ENCODE data around the gene RFX2.

The RFX2 gene

DNA sequence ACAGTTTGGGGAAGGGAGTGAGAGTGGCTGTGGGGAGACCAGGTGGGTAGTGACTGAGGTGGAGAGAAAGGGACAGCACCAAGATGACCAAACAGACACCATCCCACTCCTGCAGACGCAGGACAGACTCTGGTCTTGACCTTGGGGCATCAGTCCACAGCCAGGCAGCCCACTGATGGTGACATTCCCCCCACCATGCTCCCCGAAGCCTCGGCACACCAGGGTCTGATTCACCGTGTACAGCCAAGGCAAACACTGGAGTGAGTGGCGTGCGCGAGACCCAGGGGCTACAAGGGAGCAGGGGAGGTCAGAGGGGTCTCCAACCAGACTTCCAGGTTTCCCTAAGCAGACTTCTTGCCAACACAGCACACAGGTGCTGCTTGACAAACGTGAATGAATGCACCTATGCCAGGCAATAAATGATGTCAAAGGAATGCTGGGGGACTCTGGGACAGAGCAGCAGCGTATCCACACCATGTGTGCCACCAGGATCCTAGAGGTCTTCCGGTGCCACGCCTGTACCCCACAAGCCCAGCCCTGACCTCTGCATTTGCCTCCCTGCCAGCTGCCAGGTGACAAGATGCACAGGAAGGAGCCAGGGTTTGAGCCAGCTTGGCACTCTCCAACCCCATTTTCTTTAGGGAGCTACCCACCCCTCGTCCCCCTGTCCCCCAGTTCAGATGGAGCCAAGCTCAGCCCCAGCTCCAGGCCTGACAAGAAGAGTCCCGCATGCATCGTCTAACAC lies 150.9 kb downstream of the RFX2 start:
- in situ Hi-C loops (cut with MboI; ENCODE audit: low sequenced_read_pairs), result no loop called here

DNA sequence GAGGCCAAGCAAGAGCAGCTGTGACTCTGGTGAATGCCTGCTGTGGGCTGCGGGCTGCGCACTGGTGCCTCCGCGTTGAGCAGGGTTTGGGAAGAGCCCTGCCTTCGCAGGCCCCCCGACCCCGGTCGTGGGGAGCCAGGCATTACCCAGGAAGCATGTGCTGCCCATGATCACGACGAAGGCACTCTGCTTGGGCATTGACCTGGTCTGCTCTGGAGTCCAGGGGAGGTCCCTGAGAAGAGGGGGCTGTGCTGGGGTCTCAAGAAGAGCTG lies 151.5 kb downstream of the RFX2 start:
- in situ Hi-C loops (cut with MboI; ENCODE audit: low sequenced_read_pairs), result no loop called here

DNA sequence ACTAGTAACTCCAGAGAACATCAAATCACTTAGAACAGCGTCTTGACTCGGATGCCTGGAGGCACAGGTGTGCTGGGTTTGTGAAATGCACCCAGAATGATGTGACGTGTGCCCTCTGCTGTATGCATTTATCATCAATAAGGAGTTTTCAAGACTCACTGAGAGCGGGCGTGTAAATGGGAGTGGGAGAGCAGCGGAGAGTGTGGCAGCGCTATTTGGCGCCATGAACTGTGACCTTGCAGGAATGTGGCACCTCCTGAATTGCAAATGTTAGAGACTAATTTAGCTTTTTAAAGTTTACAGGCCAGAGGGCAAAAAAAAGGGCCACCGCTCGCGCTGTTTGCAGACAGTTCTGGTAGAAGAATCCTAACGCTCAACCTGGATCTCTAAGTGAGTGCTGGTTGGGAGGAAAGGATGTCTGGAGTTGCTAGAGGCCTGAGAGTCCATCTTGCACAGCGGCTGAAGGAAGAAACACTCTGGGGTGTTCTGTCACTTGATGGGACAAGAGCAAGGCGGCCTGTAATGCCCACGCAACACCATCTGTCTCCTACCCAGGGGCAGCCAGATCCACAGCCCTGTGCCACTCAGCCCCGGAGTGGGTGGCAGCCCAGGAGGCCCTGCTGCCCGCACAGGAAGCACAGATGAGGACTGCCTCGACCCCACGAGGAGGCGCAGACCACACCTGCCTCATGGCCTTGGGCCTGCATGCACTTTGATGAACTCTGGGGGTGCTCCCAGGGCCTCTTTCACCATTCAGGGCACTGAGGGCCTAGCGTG lies 152.0 kb downstream of the RFX2 start:
- in situ Hi-C loops (cut with MboI; ENCODE audit: low sequenced_read_pairs), result no loop called here

DNA sequence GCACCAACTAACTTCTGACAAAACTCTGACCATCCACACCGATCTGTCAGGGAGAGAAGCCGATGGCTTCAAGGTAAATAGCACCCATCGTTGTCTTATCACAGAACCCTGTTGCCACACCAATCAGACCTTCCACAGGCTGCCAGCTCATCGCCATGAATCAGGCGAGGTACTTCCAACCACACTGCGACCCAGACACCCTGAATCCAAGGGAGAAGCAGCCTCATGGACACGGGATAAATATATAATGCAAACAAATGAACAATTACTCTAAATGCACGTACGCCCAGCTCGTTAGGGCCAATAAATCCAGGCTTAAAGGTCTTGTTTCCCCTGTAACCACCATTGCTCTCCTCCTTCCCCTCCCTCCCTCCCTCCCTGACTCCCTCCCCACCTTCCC lies 153.1 kb downstream of the RFX2 start:
- in situ Hi-C loops (cut with MboI; ENCODE audit: low sequenced_read_pairs), result no loop called here

DNA sequence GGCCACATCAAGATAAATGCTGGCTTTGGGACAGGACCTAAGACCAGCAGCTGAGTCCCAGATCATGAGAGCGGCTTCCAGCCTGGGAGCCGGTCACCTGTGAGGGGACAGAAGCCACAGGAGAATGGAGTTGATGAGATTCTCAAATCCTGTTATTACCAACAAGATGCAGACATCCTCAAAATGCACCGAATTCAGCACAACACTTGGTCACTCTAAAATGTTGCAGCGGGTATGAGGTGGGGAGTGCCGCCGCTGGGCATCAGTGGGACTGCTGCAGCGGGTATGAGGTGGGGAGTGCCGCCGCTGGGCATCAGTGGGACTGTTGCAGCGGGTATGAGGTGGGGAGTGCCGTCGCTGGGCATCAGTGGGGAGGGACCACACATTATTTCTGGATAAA lies 153.6 kb downstream of the RFX2 start:
- in situ Hi-C loops (cut with MboI; ENCODE audit: low sequenced_read_pairs), result no loop called here

DNA sequence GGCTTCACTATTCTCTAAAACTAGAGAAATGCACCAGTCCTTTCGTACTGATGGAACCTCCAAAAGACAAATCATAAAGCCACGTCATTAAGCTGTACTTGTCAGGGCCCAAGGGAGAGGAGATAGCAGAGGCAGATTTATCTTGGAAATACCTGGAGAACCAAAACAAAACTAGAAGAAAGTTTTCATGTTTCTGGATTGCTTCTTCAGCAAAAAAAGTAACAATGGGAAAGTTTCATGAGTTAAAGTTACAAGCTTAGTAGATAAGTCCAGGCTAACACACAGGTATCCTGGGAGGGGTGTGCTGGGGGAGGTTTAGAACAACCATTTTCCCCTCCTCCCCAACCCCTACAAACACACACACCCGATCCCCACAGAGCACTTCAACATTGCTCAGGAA lies 154.0 kb downstream of the RFX2 start:
- in situ Hi-C loops (cut with MboI; ENCODE audit: low sequenced_read_pairs), result no loop called here

DNA sequence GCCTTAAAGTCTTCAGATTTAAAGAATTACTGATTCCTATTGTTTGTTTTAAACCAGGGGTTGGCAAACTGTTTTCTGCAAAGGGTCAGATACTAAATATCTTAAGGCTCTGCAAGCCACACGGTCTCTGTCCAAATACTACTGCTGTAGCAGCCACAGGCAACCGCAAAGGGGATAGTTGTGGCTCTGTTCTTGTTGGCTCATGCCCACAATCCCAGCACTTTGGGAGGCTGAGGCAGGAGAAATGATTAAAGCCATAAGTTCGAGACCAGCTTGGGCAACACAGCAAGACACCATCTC lies 154.7 kb downstream of the RFX2 start:
- in situ Hi-C loops (cut with MboI; ENCODE audit: low sequenced_read_pairs), result no loop called here

DNA sequence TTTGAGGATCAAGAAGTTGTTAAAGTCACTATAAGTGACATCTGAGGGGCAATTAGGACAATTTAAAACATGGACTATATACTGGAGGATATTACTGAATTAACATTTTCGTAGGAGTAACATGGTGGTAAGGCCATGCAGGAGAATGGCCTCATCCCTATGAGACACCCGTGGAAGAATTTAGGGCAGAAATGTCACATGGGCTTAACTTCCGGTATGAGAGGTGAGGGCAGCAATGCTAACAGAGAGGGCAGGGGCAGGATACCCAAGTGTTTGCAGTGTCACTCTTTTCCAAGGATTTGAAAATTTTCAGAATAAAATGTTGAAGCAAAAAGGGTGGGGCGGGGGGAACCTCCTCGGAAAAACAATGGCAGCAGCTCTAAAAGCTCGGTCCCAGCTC lies 156.0 kb downstream of the RFX2 start:
- in situ Hi-C loops (cut with MboI; ENCODE audit: low sequenced_read_pairs), result no loop called here

DNA sequence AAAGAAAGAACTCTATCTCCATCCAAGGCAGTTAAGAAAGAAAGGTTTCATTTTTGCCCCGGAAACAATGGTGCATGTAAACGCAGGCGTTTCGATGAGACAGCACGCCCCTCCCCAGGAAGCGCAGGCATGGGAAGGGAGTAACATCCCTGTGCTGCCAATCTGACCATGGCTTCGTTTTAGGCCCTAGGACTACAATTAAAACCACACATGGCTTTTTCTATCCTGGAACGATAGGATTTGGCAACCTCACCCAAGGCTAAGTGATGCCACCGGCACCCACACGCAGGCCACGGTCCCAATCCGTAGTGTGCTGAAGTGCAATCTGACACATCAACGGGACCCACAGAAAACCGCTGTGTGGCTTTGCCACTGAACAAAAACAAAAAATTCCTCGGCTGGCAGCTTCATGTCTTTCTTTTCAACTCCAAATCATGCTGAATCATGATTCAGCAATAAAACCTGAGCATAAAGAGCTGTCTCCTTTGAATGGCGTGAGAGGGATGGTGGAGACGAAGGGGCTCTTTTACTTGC lies 156.6 kb downstream of the RFX2 start:
- in situ Hi-C loops (cut with MboI; ENCODE audit: low sequenced_read_pairs), result no loop called here

DNA sequence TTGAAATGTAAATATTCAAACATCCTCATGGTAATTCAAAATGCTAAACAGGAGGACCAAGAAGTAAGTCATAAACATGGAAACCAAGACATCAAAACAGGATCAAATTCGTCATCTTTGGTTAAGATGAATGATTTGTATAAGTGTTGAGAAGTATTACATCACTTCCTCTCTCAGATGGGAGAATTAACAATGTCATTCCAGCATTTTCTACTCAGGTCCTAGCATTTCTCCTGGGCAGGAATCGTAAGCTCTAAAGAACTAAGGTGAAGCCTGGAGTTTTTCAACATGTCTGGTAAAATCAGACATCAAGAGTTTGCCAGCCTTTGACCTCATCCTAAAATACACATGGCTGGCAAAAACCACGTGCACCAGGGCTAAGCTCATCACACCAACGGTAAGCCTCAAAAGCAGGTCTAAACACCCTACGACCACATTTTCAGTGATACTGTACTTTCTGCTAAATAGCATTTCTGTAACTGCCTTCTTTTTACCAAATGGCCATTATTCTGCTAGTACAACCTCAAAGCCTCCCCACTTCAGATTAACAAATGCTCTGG lies 157.2 kb downstream of the RFX2 start:
- in situ Hi-C loops (cut with MboI; ENCODE audit: low sequenced_read_pairs), result no loop called here

DNA sequence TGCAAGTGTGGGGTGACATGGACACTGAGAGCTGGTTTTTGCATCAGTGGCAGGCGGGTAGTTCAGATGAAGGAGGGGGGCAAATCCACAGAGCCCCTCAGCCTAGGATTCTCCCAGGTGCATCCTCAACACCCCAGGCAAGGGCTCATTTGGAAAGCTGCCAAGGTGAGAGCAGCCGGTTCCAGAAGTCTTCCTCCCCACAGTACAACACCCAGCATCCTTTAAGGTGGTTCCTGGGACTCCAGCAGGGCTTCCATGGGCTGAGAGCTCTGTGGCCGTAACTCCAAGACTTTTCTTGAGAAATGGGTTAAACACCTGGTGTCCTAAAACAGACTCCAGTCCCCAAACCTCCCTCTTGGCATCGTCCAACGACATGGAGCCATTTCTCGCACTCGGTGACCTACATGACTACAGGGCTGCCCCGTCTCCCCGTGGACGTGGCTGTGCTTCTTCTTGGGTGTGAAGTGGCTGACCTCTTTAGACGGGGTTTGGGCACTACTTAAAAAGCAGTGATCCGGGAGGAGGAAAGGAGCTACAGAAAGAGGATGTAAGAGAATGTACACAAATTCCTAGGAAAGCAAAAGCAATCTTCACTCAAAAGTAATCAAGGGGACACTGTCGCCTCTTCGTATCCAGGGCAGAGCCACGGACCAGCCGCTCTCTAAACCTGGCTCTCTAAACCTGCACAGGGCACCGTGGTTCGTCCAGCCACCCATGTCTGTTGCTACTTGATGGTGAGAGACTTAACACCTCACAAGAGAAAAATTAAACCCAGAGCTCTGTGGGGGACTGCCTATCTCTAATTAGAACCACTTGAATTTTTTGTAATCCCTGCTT lies 157.9 kb downstream of the RFX2 start:
- in situ Hi-C loops (cut with MboI; ENCODE audit: low sequenced_read_pairs), result no loop called here

DNA sequence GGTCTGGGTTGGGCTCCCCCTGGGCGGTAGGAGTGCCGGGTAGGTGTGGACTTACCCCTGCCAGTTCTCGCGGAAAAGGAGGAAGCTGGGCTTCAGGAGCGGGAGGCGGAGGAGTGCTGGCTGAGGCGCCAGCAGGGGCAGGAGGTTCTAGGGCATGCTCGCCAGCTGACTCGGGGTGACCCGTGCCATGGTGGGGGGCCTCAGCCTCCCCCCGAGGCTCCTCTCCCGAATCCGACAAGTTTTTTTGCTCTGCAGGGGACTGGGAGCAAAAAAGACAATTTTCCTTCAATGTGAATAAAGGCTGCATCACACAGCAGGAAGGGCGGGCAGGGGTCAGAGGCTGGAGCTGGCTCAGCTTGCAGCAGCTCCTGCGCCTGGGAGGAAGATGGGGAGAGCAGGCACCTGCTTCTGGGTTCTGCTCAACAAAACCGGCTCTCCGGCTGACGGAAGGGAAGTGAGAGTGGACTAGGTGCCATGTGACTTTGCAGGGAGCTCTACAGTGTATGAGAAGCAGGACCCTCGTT lies 158.9 kb downstream of the RFX2 start:
- in situ Hi-C loops (cut with MboI; ENCODE audit: low sequenced_read_pairs), result no loop called here

DNA sequence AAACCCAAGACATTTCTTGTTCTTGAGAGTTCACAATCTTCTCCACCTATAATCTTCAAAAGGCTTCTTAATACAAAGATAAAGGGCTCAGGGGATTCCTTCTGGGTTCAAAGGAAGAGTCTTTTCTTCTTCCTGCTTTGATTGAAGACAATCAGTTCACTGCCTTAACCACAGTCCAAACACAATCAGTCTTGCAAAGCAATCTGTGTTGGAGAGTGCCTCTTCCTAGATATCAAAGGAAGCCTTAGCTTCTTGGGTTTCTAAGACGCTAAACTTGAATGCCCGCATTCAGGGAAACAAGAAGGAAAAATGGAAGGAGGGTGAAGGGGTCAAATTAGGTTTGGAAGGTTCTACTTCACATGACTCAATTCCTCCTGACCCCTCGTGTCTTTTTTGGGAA lies 159.6 kb downstream of the RFX2 start:
- in situ Hi-C loops (cut with MboI; ENCODE audit: low sequenced_read_pairs), result no loop called here

DNA sequence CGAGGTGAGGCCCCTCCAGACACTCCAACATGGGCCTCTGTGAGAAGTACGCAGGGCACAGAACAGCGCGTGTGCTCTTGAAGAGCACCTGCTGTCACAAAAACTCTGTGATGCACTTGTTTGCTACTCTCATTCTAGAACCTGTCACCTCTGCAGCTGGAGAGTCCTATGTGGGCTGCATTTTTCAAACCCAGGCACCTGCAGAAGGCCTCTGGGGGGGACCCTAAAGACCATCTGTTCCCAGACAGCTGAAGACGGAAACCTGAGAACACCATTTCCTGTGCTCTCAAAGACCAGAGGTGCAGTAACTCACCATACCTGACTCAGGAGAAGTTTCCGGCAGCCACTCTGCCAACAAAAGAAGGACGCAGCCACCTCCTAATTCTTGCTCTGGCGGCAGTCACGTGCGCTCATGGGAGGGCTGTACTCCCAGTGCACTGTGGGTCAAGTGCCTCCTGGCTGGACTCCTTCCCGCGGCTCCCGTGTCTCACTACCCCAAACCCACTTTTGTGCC lies 160.5 kb downstream of the RFX2 start:
- in situ Hi-C loops (cut with MboI; ENCODE audit: low sequenced_read_pairs), result no loop called here

DNA sequence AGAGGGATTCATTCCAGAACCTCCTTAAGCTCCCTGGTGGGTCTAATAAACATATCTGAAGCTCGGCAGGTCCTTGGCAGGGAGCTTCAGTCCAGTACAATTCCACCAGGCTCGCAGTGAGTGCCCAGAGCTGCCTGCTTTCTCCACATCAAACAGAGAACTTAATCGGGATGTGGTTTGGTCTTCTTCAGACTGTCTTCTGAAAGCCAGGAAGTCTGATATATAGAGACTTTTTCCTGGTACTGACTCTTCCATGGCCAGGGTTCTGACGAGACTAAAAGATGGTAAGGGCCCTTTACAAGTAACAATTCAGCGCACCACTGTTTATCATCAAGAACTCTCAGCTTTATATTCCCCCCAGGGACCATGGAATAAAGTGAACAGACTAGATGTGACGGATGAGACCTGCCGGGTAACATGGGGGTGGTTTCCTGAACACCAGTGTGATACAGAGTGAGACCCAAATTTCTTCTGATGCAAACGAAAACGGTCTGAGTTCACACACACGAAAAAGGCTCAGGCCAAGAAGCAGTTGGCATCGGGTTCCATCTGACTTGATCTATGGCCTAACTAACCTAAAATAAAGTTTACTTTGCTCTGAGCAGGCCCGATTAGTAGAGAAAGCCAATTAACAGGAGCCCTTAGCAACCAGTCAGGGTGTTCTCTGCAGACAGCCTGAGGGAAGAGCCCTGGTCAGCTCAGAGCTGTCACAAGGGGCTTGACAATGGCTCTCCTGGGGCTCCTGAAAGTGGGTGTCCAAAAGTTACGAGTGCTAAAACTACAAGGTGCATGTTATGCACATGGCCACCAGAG lies 161.3 kb downstream of the RFX2 start:
- in situ Hi-C loops (cut with MboI; ENCODE audit: low sequenced_read_pairs), result no loop called here

DNA sequence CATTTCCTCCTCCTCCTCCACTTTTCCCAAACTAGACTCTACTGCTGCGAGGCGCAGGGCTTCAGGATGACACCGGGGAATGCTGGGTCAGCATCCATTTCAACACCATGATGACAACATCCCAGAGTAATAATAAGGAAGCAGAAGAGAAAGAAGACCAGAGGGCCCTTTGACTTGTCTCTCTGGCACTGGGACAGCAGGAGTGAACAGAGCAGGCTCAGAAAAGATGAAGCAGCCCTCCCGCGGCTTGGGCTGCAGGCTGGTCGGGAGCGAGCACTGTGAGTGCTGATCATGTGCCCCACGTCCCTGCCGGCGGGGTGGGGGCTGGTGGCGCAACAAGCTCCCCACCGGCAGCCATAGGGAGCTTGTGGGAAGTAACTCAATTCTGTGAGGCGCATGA lies 162.9 kb downstream of the RFX2 start:
- in situ Hi-C loops (cut with MboI; ENCODE audit: low sequenced_read_pairs), result no loop called here

DNA sequence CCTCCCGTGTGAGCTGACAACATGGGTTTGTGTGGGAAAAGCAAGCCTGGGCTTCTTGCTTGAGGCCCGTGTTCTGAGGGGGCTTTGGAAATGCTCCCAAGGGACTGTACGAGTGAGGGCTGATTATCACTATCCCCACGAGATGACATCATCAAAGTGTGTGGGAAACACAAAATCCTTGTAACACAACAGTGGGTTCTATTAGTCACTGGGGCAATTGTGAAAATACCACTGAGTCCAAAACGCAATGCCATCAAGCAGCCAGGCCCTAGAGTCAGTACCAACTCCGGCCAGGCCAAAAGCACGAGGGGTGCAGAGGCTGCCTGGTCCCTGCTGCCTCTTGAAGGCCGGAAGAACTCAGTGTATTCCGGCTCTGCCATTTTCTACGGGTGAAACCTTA lies 166.7 kb downstream of the RFX2 start:
- in situ Hi-C loops (cut with MboI; ENCODE audit: low sequenced_read_pairs), result no loop called here
